ENCODE data around the gene ETHE1.

DNA sequence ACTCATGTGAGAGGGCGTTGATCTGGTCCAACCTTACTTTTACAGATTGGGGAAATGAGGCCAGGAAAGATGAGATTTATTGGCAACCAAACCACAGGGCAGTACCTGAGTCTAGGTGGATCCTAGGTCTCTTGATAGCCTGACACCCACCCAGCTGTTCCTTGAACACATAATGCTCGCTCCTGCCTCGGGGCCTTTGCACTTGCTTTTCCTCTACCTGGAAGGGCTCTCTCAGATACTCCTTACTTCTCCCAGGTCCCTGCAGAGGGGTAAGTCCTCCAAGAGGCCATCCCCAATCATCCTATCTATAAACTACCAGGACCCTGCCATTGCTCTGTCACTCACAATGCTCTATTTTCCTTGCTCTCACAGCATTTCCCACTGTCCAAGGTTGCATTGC, 13.4 kb upstream of the ETHE1 start:
- no peak for TF ChIP-seq GATA2 (IDR thresholded peaks at IDR 0.05; ENCODE audit: low read depth, low read length)
- no peak for TF ChIP-seq GATA3 (IDR thresholded peaks at IDR 0.05; ENCODE audit: low read depth, low read length)

Data from SH-SY5Y (cell line).